K562 (cell line): Measurements from ENCODE around the gene TOR1AIP2. TPM values are rescaled to one million over a fixed set of nuclear protein-coding genes. Genes with fewer than 3 reads are reported as not detected.

Source experiments
- ATAC-seq: fragments of 200-7000 bp; cut with Tn5 transposase; 3 replicates; pipeline ENCODE4 v1.9.1; 2020; ENCODE audit warnings: moderate library complexity
- BruUV-seq: library from RNA; stranded (reverse); fragments of 400-500 nt; replicated peaks from 2 replicates; lab custom pipeline; 2021; lab: Mats Ljungman, UMichigan
- CTCF ChIA-PET: fragments of 300-600 bp; formaldehyde crosslinking; extraction: SDS; loops from one replicate; lab custom pipeline; 2021; ENCODE audit warnings: low intra/inter-chr PET ratio; lab: Yijun Ruan, JAX
- POLR2A ChIA-PET: fragments of 300-600, 350-650 bp; sonication (Branson Sonifier 250); formaldehyde crosslinking; extraction: SDS; loops from one replicate; lab custom pipeline; 2021; ENCODE audit warnings: antibody characterized with exemption, inconsistent platforms; lab: Yijun Ruan, JAX
- DNase-seq, 4 experiments: peaks; one replicate each; pipeline versions ENCODE4 v3.0.0 to v3.0.0-alpha.2; 2011 to 2018; ENCODE audit warnings: low spot score in 3 of 4, mixed read lengths in 3 of 4; ENCODE audit errors: extremely low read depth in 1 of 4
- FAIRE-seq: peaks from 2 replicates; lab custom pipeline; 2011; peaks lifted over from hg19 to GRCh38; lab: Jason Lieb, UNC
- H2AFZ ChIP-seq: 2 replicates; pipeline ENCODE4 v1.6.0; 2011; ENCODE audit warnings: low read depth, low read length, control low read depth, inconsistent platforms
- H3K27ac ChIP-seq: fragments of 200-600 bp; 3 replicates; pipeline ENCODE4 v1.8.0; 2011; ENCODE audit warnings: low read depth, mild to moderate bottlenecking, control low read depth, inconsistent platforms, low read length, moderate library complexity, mixed read lengths; ENCODE audit errors: extremely low read depth
- H3K27me3 ChIP-seq, 2 experiments: fragments of 300-600 bp in 1 of 2; 2 replicates in 1 of 2; 3 replicates in 1 of 2; pipeline versions ENCODE4 v1.6.0 to v1.8.0; 2011; ENCODE audit warnings: inconsistent platforms in 2 of 2, low read length in 2 of 2, mild to moderate bottlenecking in 1 of 2, mixed read lengths in 1 of 2, moderate library complexity in 1 of 2; ENCODE audit not compliant: control insufficient read depth in 2 of 2, insufficient read depth in 2 of 2
- H3K36me3 ChIP-seq: fragments of 300-600 bp; 3 replicates; pipeline ENCODE4 v1.8.0; 2011; ENCODE audit warnings: mild to moderate bottlenecking, low read length, inconsistent platforms; ENCODE audit not compliant: control insufficient read depth, insufficient read depth
- H3K4me1 ChIP-seq, 2 experiments: fragments of 200-600 bp in 1 of 2; replicated peaks in 1 of 2; 2 replicates in 1 of 2; 3 replicates in 1 of 2; pipeline versions ENCODE4 v1.5.1 to v1.8.0; 2011; ENCODE audit warnings: inconsistent platforms in 2 of 2, low read length in 2 of 2, mild to moderate bottlenecking in 1 of 2, mixed read lengths in 1 of 2, moderate library complexity in 1 of 2; ENCODE audit not compliant: control insufficient read depth in 2 of 2, insufficient read depth in 2 of 2
- H3K4me2 ChIP-seq: 2 replicates; pipeline ENCODE4 v1.6.1; 2011; ENCODE audit warnings: low read length, control low read depth, inconsistent platforms, mixed read lengths; ENCODE audit not compliant: insufficient read depth
- H3K4me3 ChIP-seq: fragments of 200-600 bp; sonication (generic), shearing (Covaris generic); 2 replicates; pipeline ENCODE4 v1.5.1; 2016; ENCODE audit warnings: control low read depth, inconsistent platforms
- H3K79me2 ChIP-seq: fragments of 200-600 bp; 3 replicates; pipeline ENCODE4 v1.8.0; 2011; ENCODE audit warnings: low read length, inconsistent platforms; ENCODE audit not compliant: control insufficient read depth, insufficient read depth
- H3K9ac ChIP-seq, 2 experiments: 2 replicates each; pipeline versions ENCODE4 v1.6.0 to v1.6.1; 2011; ENCODE audit warnings: low read depth in 2 of 2, low read length in 2 of 2, control low read depth in 1 of 2, inconsistent platforms in 1 of 2, mild to moderate bottlenecking in 1 of 2, mixed read lengths in 1 of 2; ENCODE audit not compliant: insufficient read depth in 1 of 2
- H3K9me1 ChIP-seq: one replicate; pipeline ENCODE4 v1.6.0; 2011; ENCODE audit warnings: inconsistent platforms, mild to moderate bottlenecking, low read length, moderate library complexity; ENCODE audit not compliant: control insufficient read depth, insufficient read depth
- H3K9me3 ChIP-seq: replicated peaks from 2 replicates; pipeline ENCODE4 v1.5.1; 2011; ENCODE audit warnings: low read depth, low read length, inconsistent platforms; ENCODE audit not compliant: control insufficient read depth, insufficient read depth
- H4K20me1 ChIP-seq: replicated peaks from 2 replicates; pipeline ENCODE4 v1.6.1; 2011; ENCODE audit warnings: low read length, inconsistent platforms, mixed read lengths; ENCODE audit not compliant: control insufficient read depth, insufficient read depth
- BCOR ChIP-seq: fragments of 450-650 bp; IDR thresholded peaks from 2 replicates; pipeline ENCODE4 v1.6.1; 2016
- CHD2 ChIP-seq: IDR thresholded peaks from 2 replicates; pipeline ENCODE4 v1.6.1; 2011; ENCODE audit warnings: low read depth, low read length
- HNRNPL ChIP-seq: fragments of 200-400 bp; formaldehyde crosslinking; IDR thresholded peaks from 2 replicates; pipeline ENCODE4 v1.6.1; 2017; ENCODE audit warnings: low read depth, mild to moderate bottlenecking, low read length
- MCM7 ChIP-seq, 2 experiments: fragments of 450-650 bp; IDR thresholded peaks; 2 replicates each; pipeline ENCODE4 v1.6.1; 2016 to 2018
- NCOA6 ChIP-seq: fragments of 450-650 bp; IDR thresholded peaks from 2 replicates; pipeline ENCODE4 v1.6.1; 2017; ENCODE audit warnings: mild to moderate bottlenecking
- SETDB1 ChIP-seq: IDR thresholded peaks from one replicate; pipeline ENCODE4 v1.6.1; 2012; ENCODE audit warnings: low read length, control low read depth, inconsistent platforms
- SIN3B ChIP-seq: fragments of 450-650 bp; IDR thresholded peaks from 2 replicates; pipeline ENCODE4 v1.6.1; 2017; ENCODE audit warnings: low read depth, mild to moderate bottlenecking, moderate library complexity
- SOX6 ChIP-seq: fragments of 450-650 bp; IDR thresholded peaks from 2 replicates; pipeline ENCODE4 v1.6.1; 2014; ENCODE audit warnings: mild to moderate bottlenecking
- U2AF2 ChIP-seq: fragments of 200-400 bp; formaldehyde crosslinking; optimal IDR thresholded peaks from 2 replicates; pipeline ENCODE3; 2017; ENCODE audit warnings: low read depth, mild to moderate bottlenecking, low read length
- ZC3H4 ChIP-seq: sonication (generic); formaldehyde crosslinking; IDR thresholded peaks from 2 replicates; pipeline ENCODE4 v1.9.0; 2021; ENCODE audit warnings: missing genetic modification reagents, borderline replicate concordance
- ZFX ChIP-seq: sonication (generic); formaldehyde crosslinking; IDR thresholded peaks from 2 replicates; pipeline ENCODE4 v1.8.0; 2022; ENCODE audit warnings: mild to moderate bottlenecking, missing genetic modification reagents, moderate library complexity
- ZNF174 ChIP-seq: fragments of 250-450 bp; sonication (Bioruptor Pico); IDR thresholded peaks from 2 replicates; pipeline ENCODE4 v1.4.0; 2020; ENCODE audit warnings: mild to moderate bottlenecking
- ZNF253 ChIP-seq: fragments of 250-450 bp; sonication (Bioruptor Pico); conservative IDR thresholded peaks from 2 replicates; pipeline ENCODE4 v1.6.1; 2021; ENCODE audit warnings: mild to moderate bottlenecking
- ZNF707 ChIP-seq: fragments of 250-450 bp; sonication (Bioruptor Pico); conservative IDR thresholded peaks from 2 replicates; pipeline ENCODE4 v1.8.0; 2022; ENCODE audit warnings: inconsistent platforms, mild to moderate bottlenecking, moderate library complexity
- WGBS: fragments of 100-300 bp; shearing (Covaris generic); methylation state at CpG from one replicate; pipeline ENCODE4 v1.1.6; 2016; ENCODE audit warnings: low coverage, mixed read lengths; ENCODE audit not compliant: insufficient coverage; ENCODE audit errors: missing lambda C conversion rate; 5-methylcytosine and 5-hydroxymethylcytosine counted together
- in situ Hi-C: fragments of 300-500 bp; cut with MboI; formaldehyde crosslinking; loops from 4 replicates; pipeline ENCODE4 v1.15.0; 2018; ENCODE audit warnings: inconsistent platforms, mixed read lengths
- intact Hi-C: fragments of 100-400 bp; cut with micrococcal nuclease; formaldehyde crosslinking; loops from 2 replicates; pipeline ENCODE4 v1.14.2; 2022
- polyA plus RNA-seq, 8 experiments: library from polyadenylated mRNA; depleted of rRNA in 4 of 8; stranded (reverse) in 5 of 8; unstranded in 3 of 8; fragments of >200 nt; fragmentation: Nextera tagmentation in 2 of 8; fragmentation: Illumina TruSeq in 1 of 8; extraction: Ambion mirVana in 2 of 8; extraction: Trizol in 1 of 8; gene quantifications; 2 replicates each; pipeline versions ENCODE4 v1.2.1 to v1.2.3, GENCODE V29; 2011 to 2014; ENCODE audit warnings: inconsistent platforms in 1 of 8, missing spikeins in 1 of 8
- total RNA-seq, 7 experiments: library from RNA; depleted of rRNA in 6 of 7; stranded (reverse); fragments of >200 nt in 6 of 7; fragmentation: Illumina TruSeq in 2 of 7; extraction: Trizol in 2 of 7; gene quantifications; 2 replicates each; pipeline versions ENCODE4 v1.2.1 to v1.2.3, GENCODE V29; 2011 to 2021; ENCODE audit warnings: low replicate concordance in 1 of 7
- TF ChIP-seq, protein P1 (sequence below), 2 experiments: IDR thresholded peaks; 2 replicates each; pipeline ENCODE4 v1.6.1; 2011; ENCODE audit warnings: borderline replicate concordance in 1 of 2, control low read depth in 1 of 2, low read depth in 1 of 2, low read length in 1 of 2, mild to moderate bottlenecking in 1 of 2, mixed read lengths in 1 of 2, moderate library complexity in 1 of 2; ENCODE audit not compliant: insufficient read depth in 1 of 2, insufficient read length in 1 of 2, poor library complexity in 1 of 2, severe bottlenecking in 1 of 2; ENCODE audit errors: extremely low read depth in 1 of 2

The TOR1AIP2 gene
- total and polyA plus RNA-seq, 9 of the 15 experiments (the other 6 are each of a cell fraction or from before 2014, with no cell fraction given) = 16.7 to 122 (median 41.4) TPM

DNA sequence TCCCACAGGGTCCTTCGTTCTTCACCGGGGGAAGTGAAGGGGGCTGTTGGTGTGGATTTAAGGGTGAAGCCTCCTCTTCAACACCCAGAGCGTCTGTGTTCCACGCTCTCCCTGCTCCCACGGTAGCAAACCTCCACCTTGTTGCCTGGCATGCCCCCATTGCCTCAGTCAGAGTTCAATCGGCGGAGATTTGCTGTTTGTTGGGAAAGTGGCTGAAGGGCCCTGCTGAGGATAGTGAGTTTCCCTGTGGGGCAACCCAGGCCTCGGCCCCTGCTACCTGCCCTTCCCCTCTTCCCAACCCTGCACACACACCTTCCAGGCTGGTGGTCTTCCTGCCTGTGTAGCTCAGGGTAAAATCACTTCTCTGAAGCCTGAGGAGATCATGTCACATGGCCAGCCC lies 60.5 kb downstream of the TOR1AIP2 start (continued):
- no peak for TF ChIP-seq BCOR
- TF ChIP-seq CHD2 = no peak
- no peak for TF ChIP-seq SETDB1
- no peak for TF ChIP-seq SIN3B

GRCh38 chr1:179816196-179816960 lies 61.2 kb downstream of the TOR1AIP2 start:
- BruUV-seq = no TSS peak
- no peak overlapping the region for H3K4me2 ChIP-seq
- H3K27me3 ChIP-seq = peaks cover 45 to 62% of the 10 kb centered on the region in 2 experiments
- FAIRE-seq = no peak
- no peak overlapping the region for H3K27ac ChIP-seq
- no peak overlapping the region for H3K9ac ChIP-seq
- POLR2A ChIA-PET = interaction anchor here (0.6 to 1.4 kb wide), 3 partner anchors 14 to 378 kb away, joined by 3 to 4 read pairs (median 3); no protein-coding TSS in a partner anchor
- 25% methylated on average over 17 of the region's 17 CpGs for WGBS
- H3K79me2 ChIP-seq = no peaks in the 10 kb centered on the region
- no peak for ATAC-seq
- DNase-seq = no peak
- H3K36me3 ChIP-seq = no peaks in the 10 kb centered on the region
- no peaks in the 10 kb centered on the region for H3K9me1 ChIP-seq
- no peak overlapping the region for H2AFZ ChIP-seq
- CTCF ChIA-PET = interaction anchor here (3.0 kb wide), 1 partner anchor 110 kb away, joined by 20 read pairs; no protein-coding TSS in a partner anchor
- peaks cover 3% of the 10 kb centered on the region; the same call in 1 of the 2 replicates for H4K20me1 ChIP-seq
- H3K9me3 ChIP-seq = no peaks in the 10 kb centered on the region
- peaks cover 20 to 32% of the 10 kb centered on the region in 2 experiments for H3K4me1 ChIP-seq
- in situ Hi-C loops (no loop called here), intact Hi-C loops (loop anchor here (10.0 kb wide), 2 partner anchors 562 to 732 kb away; partner anchors contain the start of gene TOR3A)
- H3K4me3 ChIP-seq = no peak overlapping the region
- TF ChIP-seq MCM7 (IDR thresholded peaks at IDR 0.05) (no peak), ZNF707 (CRISPR knock-in tag) (no peak), NCOA6 (no peak), ZC3H4 (CRISPR knock-in tag) (no peak), HNRNPL (no peak), U2AF2 (no peak), ZFX (CRISPR knock-in tag) (no peak), ZNF174 (CRISPR knock-in tag) (no peak), ZNF253 (CRISPR knock-in tag) (no peak), SOX6 (no peak)
- TF ChIP-seq, protein P1, sequence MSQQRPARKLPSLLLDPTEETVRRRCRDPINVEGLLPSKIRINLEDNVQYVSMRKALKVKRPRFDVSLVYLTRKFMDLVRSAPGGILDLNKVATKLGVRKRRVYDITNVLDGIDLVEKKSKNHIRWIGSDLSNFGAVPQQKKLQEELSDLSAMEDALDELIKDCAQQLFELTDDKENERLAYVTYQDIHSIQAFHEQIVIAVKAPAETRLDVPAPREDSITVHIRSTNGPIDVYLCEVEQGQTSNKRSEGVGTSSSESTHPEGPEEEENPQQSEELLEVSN (IDR thresholded peaks at IDR 0.05; ENCODE audit: borderline replicate concordance in 1 of 2, extremely low read depth in 1 of 2, insufficient read depth in 1 of 2, insufficient read length in 1 of 2, low read depth in 1 of 2, low read length in 1 of 2, poor library complexity in 1 of 2, severe bottlenecking in 1 of 2) = no peak
